ENCODE results near the gene MAGI2.
"Not testable (repeated sequence)": the region's sequence is repeated elsewhere in the genome, so short reads cannot be mapped to it uniquely, and the experiment has no call there.

The MAGI2 gene

DNA sequence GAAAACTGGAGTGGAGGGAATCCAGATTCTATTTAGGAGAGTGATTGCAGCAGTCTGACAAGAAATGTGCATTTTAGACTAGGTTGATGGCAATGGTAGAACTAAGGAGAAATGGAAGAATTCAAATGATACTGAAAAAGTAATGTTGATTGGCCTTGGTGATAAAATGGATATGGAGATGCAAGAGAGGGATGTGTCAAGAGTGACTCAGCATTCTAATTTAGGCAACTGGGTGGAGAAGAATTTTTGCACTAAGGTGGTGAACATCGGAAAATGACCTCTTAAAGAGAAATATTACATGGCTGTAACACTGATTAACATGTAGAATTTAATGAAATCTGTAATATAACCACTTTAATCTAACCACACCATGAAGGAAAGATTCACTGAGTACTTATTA is 848.3 kb downstream of the MAGI2 start:
- no peak for DNase-seq

DNA sequence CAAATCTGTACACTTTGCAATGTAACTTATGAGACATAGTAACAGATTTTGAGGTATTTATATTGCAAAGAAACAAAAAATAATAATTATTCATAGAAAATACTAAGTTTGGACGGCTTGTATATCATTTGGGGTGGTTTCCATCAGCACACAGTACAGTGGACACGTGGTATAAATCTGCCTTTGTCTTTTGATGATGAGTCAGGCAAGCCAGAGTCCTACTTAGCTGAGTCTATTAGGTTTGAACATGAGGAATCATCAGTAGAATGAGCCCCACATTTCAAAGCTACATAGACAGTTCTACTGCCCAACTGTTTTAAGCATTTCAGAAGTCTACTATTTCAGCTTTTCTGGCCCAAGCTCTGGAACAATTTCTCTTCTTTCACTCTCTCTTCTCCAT is 851.7 kb downstream of the MAGI2 start:
- DNase-seq, result no peak

DNA sequence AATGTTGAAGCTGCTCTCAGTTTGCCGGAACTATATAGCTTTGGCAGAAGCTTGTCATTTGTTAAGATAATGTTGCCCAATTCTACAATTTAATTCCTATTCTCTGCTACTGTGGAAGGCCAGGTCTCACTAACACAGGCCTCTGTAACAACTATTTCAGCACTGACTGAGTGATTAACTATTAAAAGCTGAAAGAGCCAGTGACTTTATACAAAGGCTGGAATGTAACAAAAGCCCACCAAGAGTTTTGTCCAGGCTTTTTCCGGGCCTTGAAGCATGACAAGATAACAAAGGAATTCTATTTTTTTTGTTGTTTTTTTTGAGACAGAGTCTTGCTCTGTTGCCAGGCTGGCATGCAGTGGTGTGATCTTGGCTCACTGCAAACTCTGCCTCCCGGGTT is 859.3 kb downstream of the MAGI2 start:
- DNase-seq, result no peak

DNA sequence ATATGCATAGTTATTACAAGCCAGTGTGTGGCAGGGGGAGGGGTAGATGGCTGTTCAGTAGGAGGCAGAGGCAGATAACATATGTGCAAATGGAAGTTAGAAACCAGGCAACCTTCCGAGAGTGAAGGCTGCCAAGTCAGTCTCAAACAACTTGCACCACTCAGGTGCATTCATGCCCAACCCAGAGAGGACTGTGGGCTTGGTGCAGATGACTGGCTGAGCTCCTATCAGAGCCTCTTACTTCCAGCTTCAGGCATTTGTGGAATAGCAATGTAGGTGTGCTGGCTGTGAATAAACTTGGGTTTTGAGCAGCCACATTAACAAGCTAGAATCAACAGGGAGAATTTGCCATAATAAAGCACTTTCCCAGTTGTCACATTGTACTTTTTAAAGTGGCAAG is 865.1 kb downstream of the MAGI2 start:
- no peak for DNase-seq

DNA sequence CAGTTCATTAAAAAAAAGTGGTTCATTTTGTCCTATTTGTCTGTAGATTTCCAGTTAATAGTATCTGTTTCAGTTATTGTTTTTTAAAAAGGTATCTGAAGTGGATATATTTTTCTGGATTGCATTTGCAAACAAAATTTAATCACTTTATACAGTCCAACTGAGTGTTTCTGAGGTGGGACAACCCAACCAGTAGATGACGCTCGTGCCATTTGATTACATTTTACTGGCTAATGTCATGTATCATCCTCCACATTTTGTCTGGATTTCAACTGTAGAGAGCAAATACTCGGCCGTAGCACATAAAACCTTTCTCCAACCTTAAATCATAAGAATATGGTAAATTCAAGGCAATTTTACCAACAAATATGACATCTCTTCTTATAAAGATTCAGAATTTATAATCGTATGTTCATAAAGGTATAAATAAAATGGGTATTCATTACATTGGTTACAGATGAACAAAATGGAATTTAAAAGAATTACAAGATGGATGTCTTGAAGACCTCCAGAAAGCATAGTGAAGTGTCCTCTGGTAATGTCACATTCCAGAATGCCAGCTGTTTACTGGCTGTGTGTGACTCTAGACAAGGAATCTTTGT is 865.9 kb downstream of the MAGI2 start:
- DNase-seq, result no peak

DNA sequence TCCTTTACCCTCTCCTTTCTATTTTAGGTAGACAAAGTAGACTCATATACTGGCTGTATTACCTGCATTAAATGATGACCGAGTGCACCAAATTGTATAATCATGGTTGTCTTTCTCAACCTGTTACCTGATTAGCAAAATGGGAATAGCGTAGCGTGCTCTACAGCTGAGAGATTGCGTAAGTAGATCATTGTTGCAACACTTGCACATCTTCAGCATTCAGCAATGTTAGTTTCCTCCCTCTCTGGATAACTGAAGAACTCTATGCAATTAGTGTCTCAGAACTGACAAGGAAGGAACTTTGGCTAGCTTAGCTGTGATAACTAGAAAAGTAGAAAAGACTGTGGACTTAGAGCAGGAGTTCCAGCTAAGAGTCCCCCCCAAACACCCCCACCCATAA is 867.5 kb downstream of the MAGI2 start:
- no peak for DNase-seq

DNA sequence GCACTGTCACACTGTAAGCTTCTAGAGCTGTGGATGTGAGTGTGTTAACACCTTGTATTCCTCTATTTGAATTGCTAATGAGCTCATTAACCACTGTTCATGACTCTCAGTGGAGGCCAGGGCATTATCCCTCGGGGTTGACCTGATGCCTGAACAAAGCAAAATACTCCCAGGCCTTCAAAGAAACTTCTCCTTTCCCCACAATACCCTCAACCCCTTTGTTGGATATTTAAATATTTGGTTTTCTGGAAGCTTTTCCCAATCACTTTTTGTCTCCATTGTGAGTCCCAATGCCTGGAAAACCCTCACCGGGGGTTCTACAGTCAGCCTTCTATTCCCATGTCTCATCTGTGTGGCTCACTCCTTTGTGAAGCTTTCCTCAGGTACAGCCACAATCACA is 874.8 kb downstream of the MAGI2 start:
- DNase-seq, result no peak

DNA sequence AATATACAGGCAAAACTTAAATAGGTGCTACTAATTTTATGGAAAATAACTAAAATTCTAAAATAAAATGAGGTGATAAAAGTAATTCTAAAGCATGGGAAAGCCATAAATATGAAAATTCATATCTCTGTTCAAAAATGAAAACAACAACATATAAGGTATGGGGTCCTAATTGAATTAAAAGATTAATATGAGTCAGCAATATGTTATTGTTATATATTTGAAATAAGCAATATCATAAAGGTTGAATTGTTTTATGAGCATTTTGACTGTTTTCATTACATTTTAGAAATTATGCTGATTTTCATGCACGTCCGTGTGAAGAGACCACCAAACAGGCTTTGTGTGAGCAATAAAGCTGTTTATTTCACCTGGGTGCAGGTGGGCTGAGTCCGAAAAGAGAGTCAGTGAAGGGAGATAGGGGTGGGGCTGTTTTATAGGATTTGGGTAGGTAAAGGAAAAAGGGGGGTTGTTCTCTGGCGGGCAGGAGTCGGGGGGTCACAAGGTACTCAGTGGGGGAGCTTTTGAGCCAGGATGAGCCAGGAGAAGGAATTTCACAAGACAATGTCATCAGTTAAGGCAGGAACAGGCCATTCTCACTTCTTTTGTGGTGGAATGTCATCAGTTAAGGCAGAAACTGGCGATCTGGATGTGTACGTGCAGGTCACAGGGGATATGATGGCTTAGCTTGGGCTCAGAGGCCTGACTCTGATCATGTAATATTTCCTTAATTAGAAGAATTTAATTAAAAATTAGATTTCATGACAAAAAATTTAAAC is 876.1 kb downstream of the MAGI2 start:
- DNase-seq, result not testable (repeated sequence)

DNA sequence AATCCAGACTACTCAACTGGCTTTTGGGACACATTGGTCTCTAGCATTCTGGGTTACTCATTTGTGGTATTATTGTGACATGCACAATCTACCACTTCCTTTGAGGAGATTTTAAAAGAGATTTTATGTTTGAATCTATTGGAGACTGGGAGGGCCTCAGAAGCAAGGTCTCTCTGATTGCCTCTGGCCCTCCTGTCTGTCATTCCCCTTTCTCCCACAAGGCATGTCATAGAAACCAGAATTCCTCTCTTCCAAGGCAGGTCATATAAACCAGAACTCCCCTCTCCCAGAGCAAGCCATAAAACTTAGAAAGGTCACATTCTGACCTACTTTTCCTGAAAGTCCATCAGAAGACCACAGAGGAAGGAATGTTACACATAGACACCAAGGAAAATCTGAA is 877.2 kb downstream of the MAGI2 start:
- DNase-seq, result no peak

DNA sequence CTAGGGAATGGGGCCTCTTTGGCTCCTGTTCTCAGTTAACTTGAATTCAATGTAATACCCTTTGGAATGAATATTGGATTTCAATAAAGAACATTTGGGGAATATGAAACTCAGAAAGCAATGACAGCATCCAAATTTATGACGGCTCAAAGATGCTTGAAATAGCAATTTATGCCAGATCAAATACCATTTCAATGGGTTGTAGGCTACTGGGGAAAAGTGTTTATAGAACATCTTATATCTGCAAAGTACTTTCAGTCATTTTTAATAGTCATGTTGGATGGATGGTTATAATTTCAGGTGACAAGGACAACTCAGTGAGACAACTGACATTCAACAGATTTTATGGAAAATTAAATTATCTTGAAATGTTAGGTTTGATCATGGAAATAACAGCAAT is 882.2 kb downstream of the MAGI2 start:
- DNase-seq, result no peak

DNA sequence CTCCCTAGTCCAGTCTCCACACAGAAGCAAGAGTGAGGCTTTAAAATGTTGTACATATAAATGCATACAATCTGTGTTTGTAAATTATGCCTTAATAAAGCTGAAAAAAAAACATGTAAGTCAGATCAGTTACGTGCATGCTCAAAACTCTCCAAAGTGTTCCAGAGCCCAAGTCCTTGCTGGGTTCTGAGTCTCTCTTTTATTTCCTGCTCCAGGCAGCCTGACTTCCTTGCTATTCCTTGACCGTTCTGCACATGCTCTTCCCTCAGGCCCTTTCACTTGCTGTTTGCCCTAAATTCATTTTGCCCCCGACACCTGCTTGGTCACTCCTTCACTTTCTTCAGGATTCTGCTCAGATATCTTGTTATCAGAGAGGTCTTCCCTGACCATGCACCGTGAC is 884.8 kb downstream of the MAGI2 start:
- no peak for DNase-seq

DNA sequence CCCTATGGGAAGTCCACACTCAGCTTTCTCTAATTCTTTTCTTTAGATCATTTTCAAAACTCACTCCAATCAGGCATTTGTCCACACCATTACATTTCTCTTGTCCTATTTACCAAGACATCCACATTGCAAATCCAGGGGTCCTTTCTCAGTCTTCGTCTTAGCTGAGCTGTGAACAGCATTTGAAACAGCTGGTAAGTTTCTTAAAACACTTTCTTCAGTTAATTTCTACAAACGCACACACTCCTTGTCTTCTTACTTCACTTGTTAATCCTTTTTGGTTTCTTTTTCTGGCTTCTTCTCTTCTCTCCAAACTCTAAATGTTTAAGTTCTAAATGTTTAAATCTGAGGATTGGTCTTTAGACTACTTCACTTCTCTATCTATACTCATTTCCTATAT is 885.6 kb downstream of the MAGI2 start:
- DNase-seq, result no peak

DNA sequence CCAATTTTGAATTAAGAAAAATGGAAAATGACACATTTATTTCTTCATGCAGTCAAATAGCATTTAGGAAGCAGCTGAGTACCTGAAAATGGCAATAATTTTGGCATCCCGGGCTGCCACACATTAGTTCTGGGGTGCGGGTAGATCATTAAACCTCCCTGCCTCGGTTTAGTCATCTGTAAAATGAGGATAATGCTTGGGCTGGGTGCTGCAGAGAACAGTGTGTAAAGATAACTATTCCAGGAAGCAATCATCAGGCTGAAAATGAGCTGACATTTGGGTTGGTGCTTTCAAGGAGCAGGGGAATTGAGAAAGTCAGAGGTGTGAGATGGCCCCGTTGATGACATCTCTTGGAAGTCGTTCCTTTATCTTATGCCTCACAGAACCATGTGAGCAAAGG is 887.7 kb downstream of the MAGI2 start:
- no peak for DNase-seq

DNA sequence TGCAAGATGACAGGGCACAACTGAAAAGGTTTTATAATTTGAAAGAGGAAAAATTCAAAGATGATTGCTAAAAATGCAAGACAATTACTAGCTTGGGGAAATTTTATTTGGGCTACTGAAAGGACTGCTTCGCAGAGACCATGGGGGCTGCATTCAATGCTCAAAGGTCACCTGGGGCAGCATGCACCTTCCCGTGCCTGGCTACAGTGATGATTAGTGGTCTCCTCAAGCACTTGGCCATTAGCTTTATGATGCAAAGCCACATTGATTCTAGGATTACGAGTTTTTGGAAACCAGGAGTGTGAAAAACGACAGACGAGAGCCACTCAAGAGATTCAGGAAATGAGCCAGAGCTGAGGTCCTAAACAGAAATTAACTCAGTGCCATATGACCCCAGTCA is 890.3 kb downstream of the MAGI2 start:
- DNase-seq, result no peak

DNA sequence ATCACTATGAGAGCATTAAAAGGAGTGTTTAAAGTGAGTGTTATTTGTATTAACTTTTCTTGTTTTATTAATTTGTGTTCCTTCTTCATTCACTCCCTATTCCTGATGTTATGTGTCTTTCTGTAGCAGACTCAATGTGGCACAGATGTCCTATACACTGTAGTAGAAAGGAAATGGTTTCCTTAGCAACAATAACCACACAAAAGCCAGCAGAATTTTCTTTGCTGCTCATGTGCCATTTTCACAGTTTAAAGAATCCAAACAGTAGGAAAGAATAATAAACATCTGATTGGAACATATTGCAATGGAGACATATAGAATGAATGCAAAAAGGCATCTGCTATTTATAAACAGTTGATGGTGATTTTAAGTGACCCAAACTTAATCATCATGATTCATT is 891.3 kb downstream of the MAGI2 start:
- DNase-seq, result no peak

DNA sequence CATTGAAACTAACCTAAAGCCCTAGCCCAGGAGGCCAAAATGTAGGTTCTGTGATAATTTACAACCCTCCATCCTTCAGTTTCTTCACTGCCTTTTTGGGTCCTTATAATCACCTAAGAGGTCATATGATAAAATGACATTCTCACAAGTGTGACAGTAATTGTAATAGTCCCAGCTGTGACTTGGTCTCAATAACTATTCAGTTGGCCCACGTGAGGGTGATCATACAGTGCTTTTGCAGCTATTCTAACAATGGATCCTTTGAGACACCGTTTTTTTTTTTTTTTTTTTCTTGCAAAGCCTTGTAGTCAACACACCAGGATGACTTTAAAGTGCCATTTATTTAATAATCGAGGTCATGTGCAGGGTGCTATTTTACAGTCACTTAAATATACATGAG is 894.9 kb downstream of the MAGI2 start:
- no peak for DNase-seq

DNA sequence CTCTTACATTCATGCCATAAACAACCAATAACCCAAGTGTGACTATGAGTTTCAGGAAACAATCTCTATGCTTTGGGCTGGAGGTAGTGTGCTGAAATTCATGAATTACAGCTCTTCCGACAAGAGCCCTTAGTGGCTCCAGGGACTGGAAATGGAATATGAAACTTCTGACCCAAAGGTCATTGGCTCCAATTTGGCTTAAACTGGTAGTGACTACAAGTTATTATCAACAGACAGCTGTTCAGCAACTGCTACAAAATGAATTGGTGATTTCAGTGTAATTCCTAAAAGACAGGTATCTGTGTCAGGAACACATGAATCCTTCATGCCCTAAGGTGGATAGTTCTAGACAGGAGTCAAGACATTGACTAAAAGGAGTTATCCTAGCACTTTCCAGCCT is 909.5 kb downstream of the MAGI2 start:
- no peak for DNase-seq

DNA sequence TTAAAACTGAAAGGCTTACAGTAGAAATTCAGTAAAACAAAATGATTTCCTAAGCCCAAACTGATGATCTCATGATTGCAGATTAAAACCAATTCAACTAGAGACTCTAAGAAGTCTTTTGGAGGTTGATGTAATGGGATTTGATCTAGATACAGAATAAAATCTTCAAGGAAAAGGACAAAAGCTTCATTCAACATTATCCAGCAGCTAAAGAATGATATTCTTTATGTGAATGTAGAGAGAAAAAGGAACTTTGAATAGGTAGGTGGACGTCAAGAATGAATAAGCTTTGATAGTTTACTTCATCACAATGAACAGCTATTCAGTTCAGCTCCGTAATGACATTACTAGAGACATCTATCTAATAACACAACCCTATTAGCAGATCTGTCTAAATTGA is 910.5 kb downstream of the MAGI2 start:
- no peak for DNase-seq

DNA sequence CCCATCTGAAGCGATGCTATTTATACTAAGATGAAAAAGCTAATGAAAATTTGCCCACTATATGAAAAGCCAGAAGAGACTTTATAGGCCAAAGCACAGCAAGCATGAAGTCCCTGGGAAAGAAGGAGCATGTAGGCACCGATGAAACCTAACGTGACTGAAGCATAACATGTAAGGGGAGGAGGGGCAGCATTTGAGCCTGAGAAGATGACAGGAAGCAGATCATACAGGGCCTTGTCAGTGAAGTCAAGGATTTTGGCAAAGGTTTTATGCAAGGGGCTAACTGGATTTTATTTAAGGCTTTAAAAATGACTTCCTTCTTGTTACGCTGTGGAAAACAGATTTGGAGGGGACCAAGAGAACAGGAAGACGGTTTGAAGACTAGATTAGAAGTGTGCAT is 910.9 kb downstream of the MAGI2 start:
- no peak for DNase-seq

DNA sequence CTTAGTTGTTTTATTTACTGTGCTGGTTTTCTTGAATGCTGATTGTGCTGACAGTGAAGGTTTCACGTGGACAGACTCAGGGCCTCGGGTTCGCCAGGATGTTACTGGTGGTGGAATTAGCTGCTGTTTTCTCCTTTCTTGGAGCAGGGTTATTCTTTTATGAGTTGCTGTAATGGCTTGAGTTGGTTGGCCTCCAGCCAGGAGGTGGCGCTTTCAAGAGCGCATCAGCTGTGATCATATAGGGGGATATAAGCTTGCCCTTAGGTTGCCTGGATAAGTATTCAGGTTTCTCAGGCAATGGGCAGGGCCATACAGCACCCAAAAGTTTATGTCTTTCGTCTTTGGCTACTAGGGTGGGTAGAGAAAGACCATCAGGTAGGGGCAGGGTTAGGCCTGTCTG is 913.6 kb downstream of the MAGI2 start:
- DNase-seq, result no peak

DNA sequence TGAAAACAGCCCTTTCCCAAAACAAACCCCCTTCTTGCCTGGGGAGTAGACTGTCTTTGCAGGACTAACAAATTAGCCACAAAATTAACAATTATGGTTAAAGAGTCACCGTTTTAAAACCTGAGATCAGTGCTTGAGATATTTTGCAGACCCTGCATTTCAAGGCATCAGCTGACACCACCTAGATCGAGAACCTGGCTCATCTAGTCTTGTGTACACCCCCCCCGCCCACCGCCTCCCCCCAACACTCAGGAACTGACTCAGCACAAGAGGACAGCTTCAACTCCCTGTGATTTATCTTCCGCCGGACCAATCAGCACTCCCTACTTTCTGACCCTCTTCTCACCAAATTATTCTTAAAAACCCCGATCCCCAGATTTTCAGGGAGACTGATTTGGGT is 917.8 kb downstream of the MAGI2 start:
- no peak for DNase-seq

DNA sequence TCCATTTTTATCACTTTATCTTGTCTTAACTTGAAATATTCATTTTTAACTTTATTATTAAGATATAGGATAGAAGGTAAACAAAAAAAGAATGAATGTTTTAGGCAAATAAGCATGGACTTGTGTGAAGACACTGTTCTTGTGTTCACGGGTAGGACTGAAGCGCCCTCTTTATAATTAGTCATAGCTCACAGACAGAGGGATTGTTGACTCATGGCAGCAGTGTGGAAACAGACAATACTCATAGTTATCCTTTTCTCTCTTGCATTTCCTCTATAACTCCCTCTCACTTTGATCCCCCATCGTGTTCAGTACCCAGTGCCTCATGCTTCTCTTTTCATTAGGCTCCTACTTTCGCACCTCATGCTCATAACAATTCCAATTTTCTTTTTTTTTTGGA is 923.1 kb downstream of the MAGI2 start:
- no peak for DNase-seq

DNA sequence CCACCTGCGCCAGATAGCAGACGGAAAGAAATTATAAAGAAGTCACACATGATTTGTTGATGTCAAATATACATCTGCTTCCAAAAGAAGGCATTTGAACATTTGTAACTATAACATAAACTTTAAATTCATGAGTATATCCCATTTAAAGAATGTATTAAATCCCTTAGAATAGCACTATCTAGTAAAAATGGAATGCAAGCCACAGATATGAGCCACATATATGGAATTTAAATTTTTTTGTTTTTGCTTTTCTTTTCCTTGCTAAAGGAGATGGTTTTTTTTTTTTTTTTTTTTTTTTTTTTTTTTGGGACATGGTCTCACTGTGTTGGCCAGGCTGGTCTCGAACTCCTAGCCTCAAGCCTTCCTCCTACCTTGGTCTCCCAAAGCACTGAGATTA is 924.1 kb downstream of the MAGI2 start:
- DNase-seq, result no peak

DNA sequence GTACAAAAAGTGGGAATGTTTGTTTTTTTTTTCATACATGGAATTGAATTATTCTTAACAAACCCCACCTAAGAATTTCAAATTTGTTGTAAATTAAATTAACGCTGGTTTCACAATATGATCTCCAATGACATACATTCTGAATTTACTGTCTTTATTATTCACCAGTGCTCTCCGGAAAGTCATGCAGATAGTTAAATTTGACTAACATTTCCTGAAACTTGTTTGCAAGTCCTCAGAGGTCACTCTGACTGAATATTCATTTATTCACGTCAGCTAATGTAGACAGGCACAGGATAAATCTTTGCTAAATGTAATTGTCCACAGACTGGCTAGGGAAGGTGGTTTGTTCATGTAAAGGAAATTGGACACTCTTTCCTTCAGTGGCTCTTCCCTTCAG is 924.5 kb downstream of the MAGI2 start:
- no peak for DNase-seq

DNA sequence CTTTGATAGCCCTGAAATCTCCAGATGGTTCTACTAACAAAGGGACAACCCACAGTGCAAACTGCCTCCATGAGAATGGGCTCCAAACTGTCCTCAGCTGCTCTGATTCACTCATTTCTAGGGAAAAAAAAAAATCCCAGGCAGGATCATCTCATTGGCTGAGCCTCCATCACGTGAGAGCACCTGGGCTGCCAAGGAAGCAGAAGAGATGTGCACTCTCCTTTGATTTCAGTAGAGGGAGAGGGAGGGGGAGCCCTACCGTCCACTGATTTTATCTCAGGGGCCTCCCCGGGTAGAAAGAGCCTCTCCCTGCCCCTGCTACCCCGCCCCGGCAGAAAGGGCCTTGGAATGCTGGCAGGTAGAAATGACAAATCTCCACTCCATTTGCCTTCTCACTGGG is 929.5 kb downstream of the MAGI2 start:
- DNase-seq, result no peak
